HAP-1 (cell line): ENCODE data around the gene C4orf33.
"Not testable (repeated sequence)": the region's sequence is repeated elsewhere in the genome, so short reads cannot be mapped to it uniquely, and the experiment has no call there.

Source experiments
- DNase-seq, 2 experiments: peaks; one replicate each; pipeline ENCODE4 v3.0.0-alpha.2; 2016 to 2020; ENCODE audit warnings: low spot score in 2 of 2
- H3K27me3 ChIP-seq: fragments of 250-450 bp; sonication (Bioruptor Pico); 2 replicates; pipeline ENCODE4 v1.5.1; 2020; ENCODE audit warnings: low read depth, mild to moderate bottlenecking, moderate library complexity
- H3K36me3 ChIP-seq: fragments of 250-450 bp; sonication (Bioruptor Pico); replicated peaks from 2 replicates; pipeline ENCODE4 v1.5.1; 2020; ENCODE audit warnings: mild to moderate bottlenecking
- H3K4me1 ChIP-seq: fragments of 250-450 bp; sonication (Bioruptor Pico); 2 replicates; pipeline ENCODE4 v1.5.1; 2020; ENCODE audit warnings: mild to moderate bottlenecking
- H3K4me3 ChIP-seq: fragments of 250-450 bp; sonication (Bioruptor Pico); 2 replicates; pipeline ENCODE4 v1.5.1; 2020; ENCODE audit warnings: mild to moderate bottlenecking, moderate library complexity
- H3K9me3 ChIP-seq: fragments of 250-450 bp; sonication (Bioruptor Pico); 2 replicates; pipeline ENCODE4 v1.5.1; 2020; ENCODE audit warnings: mild to moderate bottlenecking, moderate library complexity
- in situ Hi-C: fragments of 300-500 bp; cut with MboI; formaldehyde crosslinking; loops from 3 replicates; pipeline ENCODE4 v1.14.3; 2020; ENCODE audit warnings: low sequenced_read_pairs, inconsistent platforms, mixed read lengths

C4orf33 gene

GRCh38 chr4:129094347-129094746 is 1.6 kb upstream of the C4orf33 start:
- no peaks in the 10 kb centered on the region for H3K27me3 ChIP-seq
- peaks cover 12% of the 10 kb centered on the region for H3K4me1 ChIP-seq
- in situ Hi-C loops, result no loop called here
- H3K36me3 ChIP-seq, result no peaks in the 10 kb centered on the region
- H3K4me3 ChIP-seq, result peak overlapping the region; percentile 71
- no peak for DNase-seq
- no peaks in the 10 kb centered on the region for H3K9me3 ChIP-seq

DNA sequence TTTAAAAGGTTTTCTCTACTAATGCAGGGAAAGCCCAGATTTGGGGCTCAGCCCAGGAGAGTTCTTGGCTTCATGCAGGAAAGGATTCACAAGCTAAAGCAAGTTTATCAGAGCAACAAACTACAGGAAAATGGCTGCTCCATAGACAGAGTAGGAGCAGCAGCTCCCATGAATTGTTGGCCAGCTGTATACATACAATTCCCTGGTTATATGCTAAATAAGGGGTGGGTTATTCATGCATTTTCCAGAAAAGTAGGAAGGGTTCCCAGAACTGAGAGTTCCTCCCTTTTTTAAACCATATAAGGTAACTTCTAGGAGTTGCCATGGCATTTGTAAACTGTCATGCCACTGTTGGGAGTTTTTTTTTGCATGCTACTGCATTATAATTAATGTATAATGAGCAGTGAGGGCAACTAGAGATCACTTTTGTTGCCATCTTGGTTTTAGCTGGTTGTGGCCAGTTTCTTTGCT is 2.6 kb downstream of the C4orf33 start:
- H3K4me3 ChIP-seq, result no peak overlapping the region
- H3K27me3 ChIP-seq, result no peaks in the 10 kb centered on the region
- H3K4me1 ChIP-seq, result peaks cover 9% of the 10 kb centered on the region
- H3K9me3 ChIP-seq, result no peaks in the 10 kb centered on the region
- in situ Hi-C loops, result no loop called here
- no peaks in the 10 kb centered on the region for H3K36me3 ChIP-seq
- DNase-seq, result no peak

DNA sequence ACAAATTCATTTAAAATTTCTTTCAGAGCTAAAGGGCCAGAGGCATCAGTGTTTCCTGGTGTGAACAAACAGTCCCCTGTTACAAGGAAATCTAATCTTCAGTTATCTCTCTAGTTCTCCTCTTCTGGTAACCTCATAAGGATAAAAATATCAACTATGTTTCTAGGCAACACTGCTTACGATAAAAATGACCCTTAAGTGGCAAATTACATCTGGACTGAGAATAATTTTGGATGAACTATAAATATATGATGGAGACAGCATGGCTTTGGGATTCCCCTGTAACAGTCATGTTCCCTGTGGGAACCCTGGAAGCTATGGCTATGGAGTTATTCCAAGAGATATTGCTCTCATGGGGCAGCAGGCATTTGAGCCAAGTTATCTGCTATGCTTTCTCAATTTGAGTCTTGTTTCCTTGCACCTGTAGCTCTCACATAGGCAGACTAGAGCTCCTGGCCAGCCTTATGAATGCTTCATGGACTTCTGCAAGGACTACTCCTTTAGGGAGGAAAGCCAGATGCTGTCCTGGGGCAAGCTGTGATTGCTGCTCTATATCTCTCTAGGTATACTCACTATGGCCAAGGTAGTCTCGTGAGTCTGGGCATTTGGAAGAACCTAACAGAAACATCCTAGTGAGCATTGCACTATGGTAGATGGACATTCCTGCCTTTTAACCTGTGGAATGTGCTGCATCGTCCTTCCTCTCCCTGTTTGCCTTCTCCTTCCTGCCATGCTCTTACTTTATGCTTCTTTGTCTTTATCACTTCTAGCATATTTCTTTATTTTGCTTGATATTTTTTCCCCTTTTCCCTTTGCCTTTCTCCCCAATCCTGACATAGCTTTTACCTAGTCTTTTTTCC is 14.2 kb downstream of the C4orf33 start:
- Histone ChIP-seq H3K36me3 (0 out of 2 replicates have a peak, but pooled peaks cover 7% of the 10 kb centered on the region), H3K4me1 (peaks cover 7% of the 10 kb centered on the region), H3K9me3 (no peaks in the 10 kb centered on the region), H3K27me3 (no peaks in the 10 kb centered on the region), H3K4me3 (no peak overlapping the region)
- no peak for DNase-seq
- in situ Hi-C loops, result no loop called here

DNA sequence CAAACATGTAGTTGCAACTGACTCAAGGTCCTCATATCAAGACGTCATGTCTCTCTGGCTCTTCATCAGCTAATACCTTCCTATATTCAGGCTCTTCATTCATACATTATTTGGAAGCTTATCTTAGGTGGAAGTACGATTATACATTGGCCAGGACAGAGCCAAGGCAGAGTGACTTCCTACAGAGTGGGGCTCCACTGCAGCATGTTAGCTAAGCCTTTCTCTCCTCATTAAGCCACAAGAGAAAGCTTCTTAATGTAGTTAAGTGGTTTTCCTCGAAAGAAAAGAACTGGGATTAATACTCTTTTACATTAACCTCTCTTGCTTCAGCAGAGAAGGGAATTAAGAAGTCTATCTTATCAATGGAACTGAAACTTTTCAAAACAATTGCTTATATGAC is 15.0 kb downstream of the C4orf33 start:
- in situ Hi-C loops, result no loop called here
- peaks cover 7% of the 10 kb centered on the region for H3K4me1 ChIP-seq

GRCh38 chr4:129111919-129112318 is 16.0 kb downstream of the C4orf33 start:
- H3K9me3 ChIP-seq, result no peaks in the 10 kb centered on the region
- no peak for DNase-seq
- in situ Hi-C loops, result no loop called here
- H3K4me1 ChIP-seq, result peaks cover 7% of the 10 kb centered on the region
- H3K36me3 ChIP-seq, result 0 out of 2 replicates have a peak, but pooled peaks cover 7% of the 10 kb centered on the region
- no peak overlapping the region for H3K4me3 ChIP-seq
- no peaks in the 10 kb centered on the region for H3K27me3 ChIP-seq

More for the DNA sequence above, 15.0 kb downstream of the C4orf33 start:
- H3K27me3 ChIP-seq, result no peaks in the 10 kb centered on the region
- H3K36me3 ChIP-seq, result 0 out of 2 replicates have a peak, but pooled peaks cover 7% of the 10 kb centered on the region
- no peak overlapping the region for H3K4me3 ChIP-seq
- no peaks in the 10 kb centered on the region for H3K9me3 ChIP-seq
- DNase-seq, result no peak

- H3K27me3 ChIP-seq, result no peaks in the 10 kb centered on the region
- in situ Hi-C loops, result no loop called here
Observed at GRCh38 chr4:129113434-129113833, 17.5 kb downstream of the C4orf33 start.

GRCh38 chr4:129113919-129114318 is 18.0 kb downstream of the C4orf33 start:
- Histone ChIP-seq H3K4me3 (no peak overlapping the region), H3K9me3 (no peaks in the 10 kb centered on the region), H3K4me1 (peaks cover 7% of the 10 kb centered on the region), H3K36me3 (0 out of 2 replicates have a peak, but pooled peaks cover 7% of the 10 kb centered on the region), H3K27me3 (no peaks in the 10 kb centered on the region)
- in situ Hi-C loops, result no loop called here
- no peak for DNase-seq

More at GRCh38 chr4:129113434-129113833, 17.5 kb downstream of the C4orf33 start:
- no peak overlapping the region for H3K4me3 ChIP-seq
- H3K9me3 ChIP-seq, result no peaks in the 10 kb centered on the region
- 0 out of 2 replicates have a peak, but pooled peaks cover 7% of the 10 kb centered on the region for H3K36me3 ChIP-seq
- peaks cover 7% of the 10 kb centered on the region for H3K4me1 ChIP-seq
- no peak for DNase-seq

DNA sequence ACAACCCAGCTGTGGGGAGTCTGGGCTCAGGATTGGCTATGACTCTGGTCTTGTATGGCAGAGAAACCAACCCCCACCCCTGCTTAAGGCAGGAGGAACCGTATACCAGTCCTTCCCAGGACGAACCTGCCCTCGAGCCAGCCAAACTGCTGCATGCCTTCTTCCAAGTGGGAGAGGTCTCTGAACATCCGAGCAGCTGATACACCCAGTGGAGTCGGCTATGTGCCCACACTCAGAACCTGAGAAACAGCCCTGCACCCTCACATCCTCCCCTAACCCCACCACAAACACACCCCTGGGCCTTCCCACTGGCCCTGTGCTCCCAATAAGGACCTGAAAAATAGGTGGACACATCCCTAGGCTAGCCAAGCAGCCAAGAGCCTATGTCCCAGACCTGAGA is 21.8 kb downstream of the C4orf33 start:
- Histone ChIP-seq H3K4me1 (peaks cover 7% of the 10 kb centered on the region), H3K4me3 (no peak overlapping the region), H3K27me3 (no peaks in the 10 kb centered on the region), H3K36me3 (no peaks in the 10 kb centered on the region), H3K9me3 (no peaks in the 10 kb centered on the region)
- DNase-seq, result no peak
- in situ Hi-C loops, result no loop called here

DNA sequence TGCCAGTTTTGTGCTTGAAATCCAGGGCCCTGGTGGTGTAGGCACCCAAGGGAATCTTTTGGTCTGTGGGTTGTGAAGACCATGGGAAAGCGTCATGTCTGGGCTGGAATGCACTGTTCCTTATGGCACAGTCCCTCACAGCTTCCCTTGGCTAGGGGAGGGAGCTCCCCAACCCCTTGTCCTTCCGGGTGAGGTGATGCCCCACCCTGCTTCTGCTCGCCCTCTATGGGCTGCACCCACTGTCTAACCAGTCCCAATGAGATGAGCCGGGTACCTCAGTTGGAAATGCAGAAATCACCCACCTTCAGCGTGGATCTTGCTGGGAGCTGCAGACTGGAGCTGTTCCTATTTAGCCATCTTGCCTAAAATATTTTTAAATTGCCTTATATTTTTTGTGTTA is 30.7 kb downstream of the C4orf33 start:
- H3K36me3 ChIP-seq, in situ Hi-C loops, H3K9me3 ChIP-seq, H3K27me3 ChIP-seq, DNase-seq, H3K4me3 ChIP-seq, H3K4me1 ChIP-seq: not testable (repeated sequence)

DNA sequence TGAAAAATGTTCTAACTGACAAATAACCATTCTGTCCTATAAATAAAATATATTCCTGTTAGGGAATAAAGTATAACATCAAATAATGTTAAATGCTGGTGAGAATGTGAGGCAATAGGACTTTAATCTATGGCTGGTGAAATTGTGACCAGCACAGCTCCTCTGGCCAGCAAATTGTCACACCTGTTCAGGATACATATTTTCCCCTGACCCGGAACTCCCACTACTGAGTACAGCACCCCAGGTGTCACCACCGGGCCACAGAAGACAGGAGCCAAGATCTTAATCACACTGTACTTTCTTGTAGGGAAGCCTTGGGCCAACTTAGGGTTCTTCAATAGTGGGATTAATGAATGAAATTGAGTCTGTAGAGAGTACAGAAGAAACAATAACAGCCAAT is 33.2 kb downstream of the C4orf33 start:
- Histone ChIP-seq H3K4me3 (no peak overlapping the region), H3K4me1 (peaks cover 4% of the 10 kb centered on the region; the same call in 1 of the 2 replicates), H3K36me3 (no peaks in the 10 kb centered on the region), H3K27me3 (no peaks in the 10 kb centered on the region), H3K9me3 (no peaks in the 10 kb centered on the region)
- in situ Hi-C loops, result no loop called here
- no peak for DNase-seq

- Histone ChIP-seq H3K4me1 (peaks cover 4% of the 10 kb centered on the region; the same call in 1 of the 2 replicates), H3K9me3 (no peaks in the 10 kb centered on the region), H3K27me3 (no peaks in the 10 kb centered on the region), H3K4me3 (no peak overlapping the region), H3K36me3 (no peaks in the 10 kb centered on the region)
- in situ Hi-C loops, result no loop called here
- DNase-seq, result no peak
Observed at GRCh38 chr4:129131343-129131742, 35.4 kb downstream of the C4orf33 start.

- Histone ChIP-seq H3K27me3 (no peaks in the 10 kb centered on the region), H3K4me1 (no peaks in the 10 kb centered on the region), H3K4me3 (no peak overlapping the region), H3K9me3 (no peaks in the 10 kb centered on the region), H3K36me3 (no peaks in the 10 kb centered on the region)
- in situ Hi-C loops, result no loop called here
- DNase-seq, result no peak
Observed at GRCh38 chr4:129136433-129136832, 40.5 kb downstream of the C4orf33 start.

- no peak overlapping the region for H3K4me3 ChIP-seq
- no peaks in the 10 kb centered on the region for H3K27me3 ChIP-seq
- no peaks in the 10 kb centered on the region for H3K36me3 ChIP-seq
- no peak for DNase-seq
- in situ Hi-C loops, result no loop called here
- H3K9me3 ChIP-seq, result no peaks in the 10 kb centered on the region
- H3K4me1 ChIP-seq, result no peaks in the 10 kb centered on the region
Observed at GRCh38 chr4:129138810-129139496, 43.0 kb downstream of the C4orf33 start.

DNA sequence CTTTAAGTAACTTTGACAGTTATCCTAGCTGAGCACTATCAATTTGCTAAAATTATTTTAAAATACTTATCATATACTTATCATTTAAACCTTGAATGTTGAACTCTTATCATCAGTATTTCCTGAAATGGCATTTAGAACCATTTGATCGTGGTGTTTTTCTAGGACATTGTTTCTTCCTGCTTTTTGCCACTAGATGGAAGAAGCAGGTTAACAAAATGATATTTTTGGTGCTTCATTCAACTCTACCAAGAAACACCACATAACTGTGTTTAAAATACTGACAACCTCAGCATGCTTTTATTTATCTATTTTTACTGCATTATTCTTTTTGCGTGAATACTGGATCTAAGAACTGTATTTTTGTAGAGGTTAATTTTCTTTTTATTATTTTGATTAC is 44.6 kb downstream of the C4orf33 start:
- H3K27me3 ChIP-seq, result no peaks in the 10 kb centered on the region
- no peaks in the 10 kb centered on the region for H3K36me3 ChIP-seq
- in situ Hi-C loops, result no loop called here
- no peak for DNase-seq
- no peaks in the 10 kb centered on the region; the same call in 1 of the 2 replicates for H3K4me1 ChIP-seq
- no peak overlapping the region for H3K4me3 ChIP-seq
- H3K9me3 ChIP-seq, result no peaks in the 10 kb centered on the region
